HG03460 (cell line): ENCODE data around the gene CCDC157.

Experiments used
- ATAC-seq: cut with Tn5 transposase; IDR thresholded peaks from one replicate; pipeline ENCODE4 v1.9.1; 2021; ENCODE audit not compliant: unreplicated experiment

The CCDC157 gene

GRCh38 chr22:30351226-30351625 lies 5.6 kb upstream of the CCDC157 start:
- ATAC-seq = no peak

GRCh38 chr22:30354644-30355043 lies 2.2 kb upstream of the CCDC157 start:
- ATAC-seq = no peak

GRCh38 chr22:30357236-30357570 lies 396 bp downstream of the CCDC157 start:
- no peak for ATAC-seq

- ATAC-seq = no peak
Observed at GRCh38 chr22:30357650-30358215, 926 bp downstream of the CCDC157 start.

GRCh38 chr22:30358541-30358940 lies 1.7 kb downstream of the CCDC157 start:
- ATAC-seq = no peak

- ATAC-seq = no peak
Observed at GRCh38 chr22:30361916-30362650, 5.3 kb downstream of the CCDC157 start.

- no peak for ATAC-seq
Observed at GRCh38 chr22:30362651-30363281, 6.0 kb downstream of the CCDC157 start.

GRCh38 chr22:30365891-30366290 lies 9.1 kb downstream of the CCDC157 start:
- ATAC-seq = no peak

- no peak for ATAC-seq
Observed at GRCh38 chr22:30368420-30368819, 11.6 kb downstream of the CCDC157 start.

GRCh38 chr22:30370641-30371230 lies 13.9 kb downstream of the CCDC157 start:
- ATAC-seq = no peak

- ATAC-seq = no peak
Observed at GRCh38 chr22:30371321-30371720, 14.5 kb downstream of the CCDC157 start.

GRCh38 chr22:30371981-30372380 lies 15.2 kb downstream of the CCDC157 start:
- no peak for ATAC-seq

GRCh38 chr22:30372915-30373314 lies 16.1 kb downstream of the CCDC157 start:
- ATAC-seq = no peak

GRCh38 chr22:30373331-30374325 lies 16.8 kb downstream of the CCDC157 start:
- ATAC-seq = no peak

GRCh38 chr22:30375312-30375849 lies 18.6 kb downstream of the CCDC157 start:
- ATAC-seq = no peak

GRCh38 chr22:30380011-30380410 lies 23.2 kb downstream of the CCDC157 start:
- no peak for ATAC-seq

GRCh38 chr22:30381264-30381663 lies 24.5 kb downstream of the CCDC157 start:
- no peak for ATAC-seq

GRCh38 chr22:30382340-30382739 lies 25.5 kb downstream of the CCDC157 start:
- no peak for ATAC-seq

- no peak for ATAC-seq
Observed at GRCh38 chr22:30383061-30383460, 26.3 kb downstream of the CCDC157 start.

- no peak for ATAC-seq
Observed at GRCh38 chr22:30385942-30386341, 29.1 kb downstream of the CCDC157 start.

GRCh38 chr22:30386608-30386959 lies 29.8 kb downstream of the CCDC157 start:
- no peak for ATAC-seq
